H1 (cell line): ENCODE data around the gene CACNG7. TPM values are rescaled to one million over a fixed set of nuclear protein-coding genes. Genes with fewer than 3 reads are reported as not detected.

Source experiments
- CTCF ChIA-PET: fragments of 300-600 bp; sonication (Branson Sonifier 250); formaldehyde crosslinking; loops from one replicate; lab custom pipeline; 2021; ENCODE audit not compliant: partially characterized antibody; lab: Charles Lee
- POLR2A ChIA-PET: fragments of 300-600 bp; sonication (Branson Sonifier 250); formaldehyde crosslinking; loops from one replicate; lab custom pipeline; 2021; ENCODE audit warnings: inconsistent platforms; ENCODE audit not compliant: partially characterized antibody; lab: Charles Lee
- DNase-seq, 2 experiments: peaks; one replicate each; pipeline versions ENCODE4 v3.0.0 to v3.0.0-alpha.2; 2010 to 2022; ENCODE audit warnings: low spot score in 2 of 2, low read depth in 1 of 2, mixed read lengths in 1 of 2
- FAIRE-seq: peaks from 2 replicates; lab custom pipeline; 2011; peaks lifted over from hg19 to GRCh38; lab: Jason Lieb, UNC
- H2AFZ ChIP-seq: 2 replicates; pipeline ENCODE4 v1.8.1; 2012; ENCODE audit warnings: low read length, inconsistent platforms
- H2AK5ac ChIP-seq: 2 replicates; pipeline ENCODE4 v1.6.1; 2013; ENCODE audit warnings: low read depth, low read length
- H2BK120ac ChIP-seq: replicated peaks from 2 replicates; pipeline ENCODE3; 2013; ENCODE audit warnings: low read depth, low read length, inconsistent platforms
- H2BK12ac ChIP-seq: 2 replicates; pipeline ENCODE4 v1.6.1; 2013; ENCODE audit warnings: low read depth, low read length
- H2BK15ac ChIP-seq: 2 replicates; pipeline ENCODE4 v1.6.1; 2013; ENCODE audit warnings: low read length
- H2BK20ac ChIP-seq: 2 replicates; pipeline ENCODE4 v1.6.1; 2013; ENCODE audit warnings: low read length
- H2BK5ac ChIP-seq: 2 replicates; pipeline ENCODE4 v1.6.1; 2013; ENCODE audit warnings: low read depth, low read length
- H3K14ac ChIP-seq: 2 replicates; pipeline ENCODE4 v1.6.1; 2013; ENCODE audit warnings: inconsistent platforms; ENCODE audit not compliant: insufficient read length
- H3K18ac ChIP-seq: 2 replicates; pipeline ENCODE4 v1.6.1; 2013; ENCODE audit warnings: low read length; ENCODE audit errors: extremely low read depth
- H3K23ac ChIP-seq: 2 replicates; pipeline ENCODE4 v1.6.1; 2013; ENCODE audit warnings: inconsistent platforms; ENCODE audit not compliant: insufficient read length
- H3K23me2 ChIP-seq: 2 replicates; pipeline ENCODE4 v1.6.1; 2013; ENCODE audit warnings: low read depth, low read length
- H3K27ac ChIP-seq: 2 replicates; pipeline ENCODE4 v1.6.1; 2011; ENCODE audit warnings: low read depth, low read length, inconsistent platforms
- H3K27me3 ChIP-seq, 4 experiments: replicated peaks in 1 of 4; 1 replicate in 1 of 4; 2 replicates in 3 of 4; pipeline versions ENCODE4 v1.6.1 to v1.8.1; 2011 to 2013; ENCODE audit warnings: low read length in 3 of 4, mild to moderate bottlenecking in 3 of 4, inconsistent platforms in 2 of 4, mixed read lengths in 2 of 4, moderate library complexity in 1 of 4; ENCODE audit not compliant: control insufficient read depth in 3 of 4, insufficient read depth in 3 of 4; ENCODE audit errors: extremely low read depth in 1 of 4
- H3K36me3 ChIP-seq, 4 experiments: 2 replicates each; pipeline versions ENCODE4 v1.6.1 to v1.8.1; 2011 to 2013; ENCODE audit warnings: mild to moderate bottlenecking in 4 of 4, low read length in 3 of 4, moderate library complexity in 2 of 4, control low read depth in 1 of 4, inconsistent platforms in 1 of 4; ENCODE audit not compliant: insufficient read depth in 4 of 4, control insufficient read depth in 2 of 4
- H3K4ac ChIP-seq: replicated peaks from 2 replicates; pipeline ENCODE3; 2013; ENCODE audit warnings: low read length, low read depth, mixed read lengths, inconsistent platforms; ENCODE audit not compliant: insufficient read length
- H3K4me1 ChIP-seq, 4 experiments: replicated peaks in 1 of 4; 1 replicate in 1 of 4; 2 replicates in 3 of 4; pipeline versions ENCODE4 v1.6.1 to v1.8.1; 2011 to 2013; ENCODE audit warnings: low read length in 3 of 4, inconsistent platforms in 2 of 4, mixed read lengths in 1 of 4; ENCODE audit not compliant: insufficient read depth in 4 of 4, control insufficient read depth in 3 of 4
- H3K4me2 ChIP-seq, 2 experiments: 2 replicates each; pipeline versions ENCODE4 v1.6.1 to v1.8.1; 2011 to 2013; ENCODE audit warnings: low read depth in 2 of 2, low read length in 2 of 2, control low read depth in 1 of 2, inconsistent platforms in 1 of 2, mild to moderate bottlenecking in 1 of 2; ENCODE audit not compliant: insufficient read depth in 1 of 2
- H3K4me3 ChIP-seq, 4 experiments: fragments of 200-600, 300-600 bp in 1 of 4; sonication (generic), shearing (Covaris generic), sonication (Bioruptor Twin) in 1 of 4; 2 replicates each; pipeline versions ENCODE4 v1.5.1 to v1.8.1; 2011 to 2016; ENCODE audit warnings: low read length in 4 of 4, low read depth in 3 of 4, control low read depth in 2 of 4, inconsistent platforms in 2 of 4, mild to moderate bottlenecking in 2 of 4, mixed read lengths in 1 of 4, moderate library complexity in 1 of 4; ENCODE audit not compliant: insufficient read depth in 2 of 4; ENCODE audit errors: extremely low read depth in 1 of 4
- H3K56ac ChIP-seq: replicated peaks from 2 replicates; pipeline ENCODE3; 2013; ENCODE audit warnings: low read depth, mild to moderate bottlenecking, mixed read lengths, low read length, inconsistent platforms; ENCODE audit not compliant: insufficient read length
- H3K79me1 ChIP-seq: 2 replicates; pipeline ENCODE4 v1.6.1; 2013; ENCODE audit warnings: low read depth, low read length, control low read depth
- H3K79me2 ChIP-seq, 2 experiments: 2 replicates each; pipeline versions ENCODE4 v1.6.1 to v1.8.1; 2012 to 2013; ENCODE audit warnings: low read length in 2 of 2, mild to moderate bottlenecking in 2 of 2, inconsistent platforms in 1 of 2; ENCODE audit not compliant: insufficient read depth in 2 of 2, control insufficient read depth in 1 of 2
- H3K9ac ChIP-seq, 4 experiments: replicated peaks in 1 of 4; 1 replicate in 1 of 4; 2 replicates in 3 of 4; pipeline versions ENCODE4 v1.6.1 to v1.8.1; 2011 to 2013; ENCODE audit warnings: low read depth in 3 of 4, low read length in 3 of 4, control low read depth in 2 of 4, mild to moderate bottlenecking in 2 of 4, moderate library complexity in 2 of 4, inconsistent platforms in 1 of 4; ENCODE audit errors: extremely low read depth in 1 of 4
- H3K9me3 ChIP-seq, 2 experiments: 2 replicates each; pipeline versions ENCODE4 v1.6.1 to v1.8.1; 2012 to 2013; ENCODE audit warnings: mild to moderate bottlenecking in 2 of 2, moderate library complexity in 2 of 2, control low read depth in 1 of 2, inconsistent platforms in 1 of 2, low read depth in 1 of 2, low read length in 1 of 2, mixed read lengths in 1 of 2; ENCODE audit not compliant: insufficient read depth in 2 of 2
- H4K20me1 ChIP-seq, 2 experiments: replicated peaks in 1 of 2; 2 replicates each; pipeline versions ENCODE3 to v1.8.1; 2011 to 2013; ENCODE audit warnings: inconsistent platforms in 2 of 2, low read length in 2 of 2, mild to moderate bottlenecking in 1 of 2; ENCODE audit not compliant: insufficient read depth in 2 of 2, control insufficient read depth in 1 of 2
- H4K5ac ChIP-seq: 2 replicates; pipeline ENCODE4 v1.6.1; 2013; ENCODE audit warnings: low read length, low read depth, mixed read lengths, inconsistent platforms; ENCODE audit not compliant: insufficient read length
- H4K8ac ChIP-seq: 2 replicates; pipeline ENCODE4 v1.8.0; 2013; ENCODE audit warnings: mild to moderate bottlenecking, moderate library complexity, low read length, inconsistent platforms; ENCODE audit not compliant: insufficient read depth; ENCODE audit errors: extremely low read depth
- H4K91ac ChIP-seq: replicated peaks from 2 replicates; pipeline ENCODE3; 2013; ENCODE audit warnings: low read length, mixed read lengths, inconsistent platforms; ENCODE audit not compliant: insufficient read length
- MAX ChIP-seq: IDR thresholded peaks from 2 replicates; pipeline ENCODE4 v1.6.1; 2012; ENCODE audit warnings: inconsistent platforms
- YY1 ChIP-seq: IDR thresholded peaks from 2 replicates; pipeline ENCODE4 v1.6.1; 2011; ENCODE audit warnings: low read depth, mild to moderate bottlenecking, low read length
- WGBS, 2 experiments: shearing (Covaris generic) in 1 of 2; methylation state at CpG; one replicate each; pipeline versions ENCODE4 v1.1.6 to v1.1.7; 2013 to 2015; ENCODE audit warnings: low lambda C conversion rate in 2 of 2, mixed read lengths in 2 of 2, inconsistent platforms in 1 of 2, low coverage in 1 of 2, missing lambda C conversion rate in 1 of 2; ENCODE audit not compliant: insufficient replicate concordance in 2 of 2, insufficient coverage in 1 of 2, insufficient read length in 1 of 2; ENCODE audit errors: extremely low coverage in 1 of 2, missing lambda C conversion rate in 1 of 2; 5-methylcytosine and 5-hydroxymethylcytosine counted together
- polyA plus RNA-seq, 7 experiments: library from polyadenylated mRNA; depleted of rRNA in 3 of 7; stranded (reverse) in 5 of 7; unstranded in 2 of 7; fragments of >200 nt in 5 of 7; fragments of 200-250 nt in 2 of 7; gene quantifications; 1 replicate in 5 of 7; 2 replicates in 1 of 7; 4 replicates in 1 of 7; pipeline versions ENCODE4 v1.2.1 to v1.2.3, GENCODE V29; 2011 to 2013; ENCODE audit warnings: missing spikeins in 2 of 7, mixed read lengths in 2 of 7
- total RNA-seq: library from RNA; stranded (reverse); fragmentation: NEBNext Ultra II Directional; extraction: Animal tissue kit (Norgen Biotek cat#: 25700); gene quantifications from 2 replicates; pipeline ENCODE4 v1.2.1, GENCODE V29; 2021

Gene CACNG7
- total and polyA plus RNA-seq, 2 of the 8 experiments (the other 6 are each of a cell fraction or from before 2014, with no cell fraction given) = 28.9 to 69.8 TPM

DNA sequence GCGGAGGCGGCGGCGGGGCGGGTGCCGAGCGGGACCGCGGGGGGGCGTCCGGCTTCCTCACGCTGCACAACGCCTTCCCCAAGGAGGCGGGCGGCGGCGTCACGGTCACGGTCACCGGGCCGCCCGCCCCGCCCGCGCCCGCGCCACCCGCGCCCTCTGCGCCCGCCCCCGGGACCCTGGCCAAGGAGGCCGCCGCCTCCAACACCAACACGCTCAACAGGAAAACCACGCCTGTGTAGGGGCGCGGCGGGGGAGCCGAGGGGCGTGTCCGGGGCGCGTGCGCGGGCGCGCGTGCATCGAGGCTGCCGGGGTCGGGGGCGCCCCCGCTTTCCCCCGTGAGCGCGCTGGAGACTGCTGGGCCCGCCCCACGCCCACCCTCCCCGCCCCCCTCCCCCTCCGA lies 73.5 kb downstream of the CACNG7 start:
- Histone ChIP-seq H4K8ac (no peak overlapping the region; the same call in 1 of the 2 replicates), H3K4me3 (peak overlapping the region in 2 of 4 experiments; percentile 18 to 35; a peak in 3 of 8 replicates), H4K5ac (no peak overlapping the region), H3K9ac (no peak overlapping the region), H3K79me1 (no peaks in the 10 kb centered on the region), H4K91ac (no peak overlapping the region), H3K4ac (no peak overlapping the region), H2AK5ac (no peak overlapping the region), H3K56ac (no peak overlapping the region), H2BK12ac (no peak overlapping the region), H3K23ac (no peak overlapping the region), H3K4me2 (peak overlapping the region; percentile 47 to 95; a peak in 3 of 4 replicates), H3K23me2 (peaks cover 28% of the 10 kb centered on the region), H2AFZ (no peak overlapping the region), H3K9me3 (no peaks in the 10 kb centered on the region), H3K18ac (no peak overlapping the region), H2BK15ac (no peak overlapping the region), H3K27ac (no peak overlapping the region), H2BK5ac (no peak overlapping the region), H3K79me2 (peaks cover 0 to 3% of the 10 kb centered on the region in 2 experiments; a peak in 1 of 4 replicates), H3K36me3 (no peaks in the 10 kb centered on the region), H2BK20ac (no peak overlapping the region), H3K4me1 (peaks cover 4 to 13% (median 9%) of the 10 kb centered on the region in 4 experiments), H2BK120ac (no peak overlapping the region), H4K20me1 (peaks cover 2 to 8% of the 10 kb centered on the region in 2 experiments), H3K27me3 (peaks cover 0 to 5% (median 2%) of the 10 kb centered on the region in 4 experiments; a peak in 3 of 7 replicates), H3K14ac (no peak overlapping the region)
- WGBS, 2 experiments = no CpG with 5 or more reads among the region's 61 CpGs
- TF ChIP-seq YY1 = no peak
- peak; percentile 31; the same call in 1 of the 2 replicates for TF ChIP-seq MAX
- POLR2A ChIA-PET = interaction anchor here (1.0 to 3.1 kb wide), 6 partner anchors 10 to 75 kb away, joined by 4 to 41 read pairs (median 11); no protein-coding TSS in a partner anchor
- DNase-seq (peak in 1 of 2 experiments; percentile 66), FAIRE-seq (no peak)
- CTCF ChIA-PET = interaction anchor here (2.3 to 3.2 kb wide), 2 partner anchors 41 to 82 kb away, joined by 5 to 35 read pairs; no protein-coding TSS in a partner anchor
